ENCODE data around the gene AATK.

AATK gene

DNA sequence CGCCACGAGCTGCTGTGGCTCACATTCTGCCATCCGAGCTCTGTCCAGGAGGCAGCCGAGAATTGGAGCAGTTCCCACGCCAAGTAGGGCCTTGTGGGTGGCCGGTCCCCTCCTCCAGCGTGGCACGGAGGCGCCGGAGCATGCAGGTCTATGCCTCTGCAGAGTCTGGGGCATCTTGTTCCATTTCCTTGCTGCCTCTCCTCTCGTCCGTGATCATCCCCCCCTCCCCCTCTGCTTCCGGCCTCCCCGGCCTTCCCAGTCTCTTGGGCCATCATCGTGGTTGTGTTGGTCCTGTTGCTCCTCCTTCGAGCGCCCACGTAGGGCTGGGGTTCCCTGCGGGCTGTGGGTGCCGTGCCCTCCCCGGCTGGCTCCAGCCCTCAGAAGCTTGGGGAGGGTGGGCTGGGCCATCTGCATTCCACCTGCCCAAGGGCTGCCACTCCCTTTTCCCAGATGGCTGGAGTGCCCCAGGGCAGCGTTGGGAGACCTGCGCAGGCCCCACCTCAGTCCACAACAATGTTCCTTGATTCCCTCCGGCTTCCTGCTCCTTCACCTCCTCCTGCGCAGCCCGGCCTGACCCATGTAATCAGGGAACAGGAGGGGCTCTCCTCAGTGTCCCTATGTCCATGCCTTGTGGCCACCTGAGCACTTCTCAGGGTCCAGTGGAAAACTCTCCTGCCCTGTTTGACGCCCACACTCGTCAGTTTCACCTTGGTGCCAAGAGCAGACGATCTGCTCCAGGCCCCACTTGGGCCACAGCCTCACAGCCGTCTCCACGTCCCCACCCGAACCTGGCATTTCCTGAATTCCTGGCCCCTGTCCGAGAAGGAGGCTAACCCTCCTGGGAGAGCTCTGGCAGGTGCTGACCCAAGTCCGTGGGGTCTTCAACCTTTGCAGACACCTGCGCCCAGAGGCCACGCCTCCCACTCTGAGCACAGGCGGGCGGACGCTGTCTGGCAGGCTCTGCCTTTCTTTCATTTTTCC, 94.0 kb downstream of the AATK start:
- no peak for DNase-seq (ENCODE audit: low read depth)

DNA sequence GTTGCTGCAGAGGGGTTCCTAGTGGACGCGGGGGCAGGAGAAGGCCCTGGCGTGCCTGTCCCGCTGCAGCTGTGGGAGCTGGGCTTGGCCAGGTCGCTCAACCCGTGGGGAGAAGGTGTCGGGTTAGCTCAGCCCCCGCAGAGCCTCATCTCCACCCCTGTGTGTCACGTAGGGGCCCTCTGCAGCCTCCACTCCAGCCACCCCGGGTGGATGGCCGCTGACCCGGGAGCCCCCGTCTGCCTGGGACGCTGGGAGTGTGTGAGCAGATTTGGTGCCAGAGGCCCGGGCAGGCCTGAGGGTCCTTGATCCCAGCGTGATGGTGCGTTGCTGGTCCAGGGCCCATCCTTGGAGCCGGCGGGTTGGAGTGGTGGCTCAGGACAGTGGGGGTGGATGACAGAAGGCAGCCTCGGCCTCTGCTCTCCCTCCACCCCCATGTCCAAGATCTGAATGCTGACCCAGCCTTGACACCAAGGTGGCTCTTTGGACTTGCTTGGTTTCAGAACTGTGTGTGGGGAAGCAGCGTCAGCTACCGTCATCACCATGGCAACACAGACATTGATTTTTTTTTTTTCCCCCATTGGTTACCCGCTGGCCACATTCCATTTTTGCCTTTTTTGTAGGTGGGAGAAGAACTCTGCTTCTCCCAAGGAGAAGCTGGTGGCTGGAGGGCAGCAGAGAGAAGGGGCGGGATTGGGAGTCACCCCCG, 95.3 kb downstream of the AATK start:
- no peak for DNase-seq (ENCODE audit: low read depth)

DNA sequence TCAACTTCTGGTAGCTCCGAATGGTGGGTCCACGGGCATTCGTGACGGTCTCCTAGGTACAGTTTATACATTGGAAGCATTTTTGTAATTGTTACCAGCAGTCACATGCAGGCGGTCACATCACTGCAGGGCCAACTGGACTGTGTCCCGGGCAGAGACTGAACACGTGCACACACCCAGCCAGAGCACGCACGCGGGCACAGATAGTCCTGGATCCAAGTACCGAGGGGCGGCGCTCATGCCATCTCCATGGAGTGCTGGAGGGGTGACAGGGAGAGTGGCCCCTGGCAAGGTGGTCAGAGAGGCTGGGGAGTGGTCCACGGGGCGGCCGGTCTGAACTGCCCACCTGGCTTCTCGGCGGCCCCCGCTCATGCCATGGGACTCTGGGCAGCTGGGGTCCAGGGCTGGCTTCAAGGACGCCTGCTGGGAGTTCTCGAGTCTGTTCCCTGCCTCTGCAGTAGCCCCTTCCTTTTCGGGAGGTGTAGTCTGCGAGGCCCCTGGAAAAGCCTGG, 96.8 kb downstream of the AATK start:
- DNase-seq (ENCODE audit: low read depth), result no peak

DNA sequence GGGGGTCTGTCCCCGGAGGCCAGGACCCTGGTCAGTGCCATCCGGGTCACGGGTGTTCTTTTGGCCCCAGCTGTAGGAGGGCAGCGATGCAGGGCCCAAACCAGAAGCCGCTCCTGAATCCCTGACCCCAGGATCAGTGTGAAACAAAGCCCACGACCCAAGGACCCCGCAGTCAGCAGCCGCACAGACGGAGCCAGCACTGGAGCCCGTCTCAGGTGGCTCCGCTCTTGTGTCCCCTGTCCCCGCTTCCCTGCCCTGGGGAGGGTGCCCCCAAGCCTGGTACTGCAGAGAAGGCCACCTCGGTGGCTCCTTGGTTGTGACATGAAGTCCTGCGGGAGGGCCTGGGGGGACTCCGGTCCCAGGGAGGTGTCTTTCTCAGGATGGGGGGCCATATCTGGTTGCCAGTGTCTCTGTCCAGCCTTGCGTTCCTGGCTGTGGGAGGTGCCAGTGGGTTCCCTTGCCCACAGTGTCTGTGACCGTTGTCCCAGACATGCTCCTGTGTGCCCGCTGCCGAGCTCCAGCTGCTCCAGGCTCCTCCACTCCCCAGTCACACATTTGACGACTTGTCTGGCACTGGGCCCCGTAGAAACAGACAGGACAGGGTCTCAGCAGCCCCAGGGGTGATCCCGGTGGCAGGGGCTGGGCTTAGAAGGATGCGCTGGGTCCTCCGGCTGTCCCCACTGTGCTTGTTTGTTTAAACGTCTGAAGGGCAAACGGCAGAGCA, 97.4 kb downstream of the AATK start:
- DNase-seq (ENCODE audit: low read depth), result no peak

DNA sequence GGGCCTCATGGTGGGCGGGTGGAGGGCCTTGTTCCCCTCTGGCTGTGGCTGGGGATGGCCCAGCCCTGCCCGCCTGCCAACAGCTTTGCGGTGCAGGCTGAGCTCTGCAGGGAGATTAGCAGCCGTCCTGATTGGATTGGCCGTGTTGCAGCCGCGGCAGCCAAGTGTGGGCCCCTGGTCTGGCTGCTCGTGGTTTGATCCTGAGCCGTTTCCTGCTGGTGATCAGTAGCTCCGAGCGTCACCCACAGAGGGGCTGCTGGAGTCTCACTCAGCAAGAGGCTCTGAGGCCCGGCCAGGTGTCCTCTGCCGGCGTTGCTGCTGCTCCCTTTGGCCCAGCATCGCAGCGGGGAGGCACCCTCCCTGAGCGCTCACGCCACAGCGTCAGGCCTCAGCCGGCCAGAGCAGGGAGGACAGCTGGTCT, 98.6 kb downstream of the AATK start:
- DNase-seq (ENCODE audit: low read depth), result no peak
